ENCODE measurements around the gene TOMM20L.

Gene TOMM20L

DNA sequence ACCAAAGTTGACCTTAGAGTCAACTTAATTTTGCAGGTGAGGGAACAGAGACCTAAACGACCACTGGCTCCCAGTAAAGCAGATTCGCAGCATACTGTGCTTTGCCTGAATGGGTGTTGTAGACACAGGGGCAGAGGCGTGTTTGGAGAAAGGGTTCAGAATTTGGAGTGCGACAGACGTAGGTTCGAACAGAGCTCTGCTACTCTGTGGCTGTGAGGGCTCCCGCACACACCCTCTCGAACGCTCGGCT lies 243 bp upstream of the TOMM20L start:
- H3K9ac ChIP-seq (ENCODE audit: low read depth, low read length) = no peak overlapping the region
- no peak for TF ChIP-seq EZH2 (IDR thresholded peaks at IDR 0.05; ENCODE audit: borderline replicate concordance, low read depth, low read length, severe bottlenecking)
- TF ChIP-seq CTCF (IDR thresholded peaks at IDR 0.05; ENCODE audit: borderline replicate concordance, extremely low read depth, low read length, poor library complexity, severe bottlenecking) = no peak

DNA sequence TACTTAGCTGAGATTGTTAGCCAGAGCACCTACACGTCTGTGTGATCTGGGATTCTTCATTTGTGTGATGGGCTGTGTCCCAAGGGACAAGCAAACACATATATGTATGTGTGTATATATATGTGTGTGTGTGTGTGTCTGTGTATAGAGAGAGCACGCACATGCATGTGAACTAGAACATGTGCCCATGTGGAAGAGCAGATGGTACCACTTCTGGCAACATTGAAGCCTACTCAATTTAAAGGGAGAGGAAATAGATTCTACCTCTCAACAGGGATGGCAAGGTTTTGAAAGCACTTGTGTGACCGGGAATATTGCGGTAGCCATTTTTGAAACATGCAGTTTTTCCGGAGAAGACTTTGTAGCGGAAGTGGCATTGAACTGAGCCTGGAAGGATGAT lies 1.4 kb downstream of the TOMM20L start:
- Histone ChIP-seq H3K27ac (ENCODE audit: low read length) (no peak overlapping the region), H3K4me1 (ENCODE audit: insufficient read depth, low read length) (no peaks in the 10 kb centered on the region), H3K4me2 (ENCODE audit: insufficient read depth, low read length) (no peak overlapping the region), H3K9me3 (ENCODE audit: insufficient read depth, low read length, severe bottlenecking) (no peaks in the 10 kb centered on the region), H3K27me3 (ENCODE audit: insufficient read depth, low read length, poor library complexity) (no peaks in the 10 kb centered on the region), H3K79me2 (ENCODE audit: insufficient read depth, low read length) (no peaks in the 10 kb centered on the region), H3K36me3 (ENCODE audit: insufficient read depth, low read length) (no peaks in the 10 kb centered on the region), H2AFZ (ENCODE audit: low read depth, low read length) (no peak overlapping the region), H3K4me3 (ENCODE audit: low read depth in 1 of 2, low read length in 2 of 2) (no peak overlapping the region), H3K9ac (ENCODE audit: low read depth, low read length) (no peak overlapping the region), H4K20me1 (ENCODE audit: insufficient read depth, low read length) (no peaks in the 10 kb centered on the region)
- TF ChIP-seq EZH2 (IDR thresholded peaks at IDR 0.05; ENCODE audit: borderline replicate concordance, low read depth, low read length, severe bottlenecking) = no peak
- TF ChIP-seq CTCF (IDR thresholded peaks at IDR 0.05; ENCODE audit: borderline replicate concordance, extremely low read depth, low read length, poor library complexity, severe bottlenecking) = no peak
- ATAC-seq (ENCODE audit: insufficient read depth, low read depth) = no peak
- no peak for DNase-seq

More for the DNA sequence above, 243 bp upstream of the TOMM20L start:
- Histone ChIP-seq H3K4me1 (ENCODE audit: insufficient read depth, low read length) (no peaks in the 10 kb centered on the region), H3K4me3 (ENCODE audit: low read depth in 1 of 2, low read length in 2 of 2) (no peak overlapping the region), H3K4me2 (ENCODE audit: insufficient read depth, low read length) (no peak overlapping the region), H3K27me3 (ENCODE audit: insufficient read depth, low read length, poor library complexity) (no peaks in the 10 kb centered on the region), H2AFZ (ENCODE audit: low read depth, low read length) (no peak overlapping the region), H3K27ac (ENCODE audit: low read length) (no peak overlapping the region), H3K9me3 (ENCODE audit: insufficient read depth, low read length, severe bottlenecking) (no peaks in the 10 kb centered on the region), H3K79me2 (ENCODE audit: insufficient read depth, low read length) (no peaks in the 10 kb centered on the region), H3K36me3 (ENCODE audit: insufficient read depth, low read length) (no peaks in the 10 kb centered on the region), H4K20me1 (ENCODE audit: insufficient read depth, low read length) (no peaks in the 10 kb centered on the region)
- no peak for DNase-seq
- ATAC-seq (ENCODE audit: insufficient read depth, low read depth) = no peak

DNA sequence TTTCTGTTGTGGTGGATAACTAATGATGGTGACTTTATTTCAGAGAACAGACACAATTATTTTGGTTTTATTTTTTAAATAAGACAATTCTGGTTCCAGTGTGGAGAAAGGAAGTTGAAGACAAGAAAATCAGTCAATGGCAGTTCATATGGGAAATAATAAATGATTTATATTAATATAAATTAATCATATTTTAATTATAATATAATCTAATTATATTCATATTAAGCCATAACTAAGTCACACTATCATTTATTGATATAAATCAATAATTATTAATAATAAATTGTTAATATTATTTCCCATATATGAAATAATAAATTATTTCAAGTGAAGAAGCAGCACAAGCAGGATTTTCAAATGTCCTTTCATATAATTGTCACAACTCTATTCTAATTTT lies 2.8 kb downstream of the TOMM20L start:
- TF ChIP-seq CTCF (IDR thresholded peaks at IDR 0.05; ENCODE audit: borderline replicate concordance, extremely low read depth, low read length, poor library complexity, severe bottlenecking) = no peak
- no peak for TF ChIP-seq EZH2 (IDR thresholded peaks at IDR 0.05; ENCODE audit: borderline replicate concordance, low read depth, low read length, severe bottlenecking)
- ATAC-seq (ENCODE audit: insufficient read depth, low read depth) (no peak), DNase-seq (no peak)
- H3K27me3 ChIP-seq (ENCODE audit: insufficient read depth, low read length, poor library complexity) = no peaks in the 10 kb centered on the region
- H4K20me1 ChIP-seq (ENCODE audit: insufficient read depth, low read length) = no peaks in the 10 kb centered on the region
- H3K4me1 ChIP-seq (ENCODE audit: insufficient read depth, low read length) = no peaks in the 10 kb centered on the region
- no peak overlapping the region for H3K27ac ChIP-seq (ENCODE audit: low read length)
- no peaks in the 10 kb centered on the region for H3K79me2 ChIP-seq (ENCODE audit: insufficient read depth, low read length)
- no peaks in the 10 kb centered on the region for H3K9me3 ChIP-seq (ENCODE audit: insufficient read depth, low read length, severe bottlenecking)
- H3K36me3 ChIP-seq (ENCODE audit: insufficient read depth, low read length) = no peaks in the 10 kb centered on the region
- H3K9ac ChIP-seq (ENCODE audit: low read depth, low read length) = no peak overlapping the region
- no peak overlapping the region for H3K4me2 ChIP-seq (ENCODE audit: insufficient read depth, low read length)
- no peak overlapping the region for H2AFZ ChIP-seq (ENCODE audit: low read depth, low read length)
- H3K4me3 ChIP-seq (ENCODE audit: low read depth in 1 of 2, low read length in 2 of 2) = no peak overlapping the region

DNA sequence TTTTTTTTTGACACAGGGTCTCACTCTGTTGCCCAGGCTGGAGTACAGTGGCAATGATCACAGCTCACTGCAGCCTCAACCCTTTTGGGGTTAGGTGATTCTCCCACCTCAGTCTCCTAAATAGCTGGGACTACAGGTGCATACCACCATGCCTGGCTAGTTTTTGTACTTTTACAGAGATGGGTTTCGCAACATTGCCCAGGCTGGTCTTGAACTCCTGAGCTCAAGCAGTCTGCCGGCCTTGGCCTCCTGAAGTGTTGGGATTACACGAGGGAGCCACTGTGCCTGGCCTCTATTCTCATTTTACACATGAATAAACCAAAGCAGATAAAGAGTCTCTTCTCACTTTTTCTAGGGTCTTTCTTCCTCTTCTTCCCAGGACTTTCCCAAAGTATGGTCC lies 3.2 kb downstream of the TOMM20L start:
- Histone ChIP-seq H3K27me3 (ENCODE audit: insufficient read depth, low read length, poor library complexity) (no peaks in the 10 kb centered on the region), H4K20me1 (ENCODE audit: insufficient read depth, low read length) (no peaks in the 10 kb centered on the region), H3K4me2 (ENCODE audit: insufficient read depth, low read length) (no peak overlapping the region), H3K4me1 (ENCODE audit: insufficient read depth, low read length) (no peaks in the 10 kb centered on the region), H3K9me3 (ENCODE audit: insufficient read depth, low read length, severe bottlenecking) (no peaks in the 10 kb centered on the region), H3K9ac (ENCODE audit: low read depth, low read length) (no peak overlapping the region), H3K27ac (ENCODE audit: low read length) (no peak overlapping the region), H3K4me3 (ENCODE audit: low read depth in 1 of 2, low read length in 2 of 2) (no peak overlapping the region), H3K36me3 (ENCODE audit: insufficient read depth, low read length) (no peaks in the 10 kb centered on the region), H3K79me2 (ENCODE audit: insufficient read depth, low read length) (no peaks in the 10 kb centered on the region), H2AFZ (ENCODE audit: low read depth, low read length) (no peak overlapping the region)
- no peak for TF ChIP-seq CTCF (IDR thresholded peaks at IDR 0.05; ENCODE audit: borderline replicate concordance, extremely low read depth, low read length, poor library complexity, severe bottlenecking)
- TF ChIP-seq EZH2 (IDR thresholded peaks at IDR 0.05; ENCODE audit: borderline replicate concordance, low read depth, low read length, severe bottlenecking) = no peak
- no peak for ATAC-seq (ENCODE audit: insufficient read depth, low read depth)
- no peak for DNase-seq
